22Rv1 (cell line): ENCODE results near the gene PCK2.

ENCODE experiments used
- H3K27ac ChIP-seq: fragments of 450-650 bp; 2 replicates; pipeline ENCODE4 v1.5.1; 2017
- ZFX ChIP-seq: fragments of 450-650 bp; IDR thresholded peaks from 2 replicates; pipeline ENCODE4 v1.6.1; 2017; ENCODE audit warnings: antibody characterized with exemption, borderline replicate concordance
- TF ChIP-seq, protein P1 (sequence below): fragments of 450-650 bp; IDR thresholded peaks from 2 replicates; pipeline ENCODE4 v1.5.1; 2017; ENCODE audit warnings: mild to moderate bottlenecking

The PCK2 gene

DNA sequence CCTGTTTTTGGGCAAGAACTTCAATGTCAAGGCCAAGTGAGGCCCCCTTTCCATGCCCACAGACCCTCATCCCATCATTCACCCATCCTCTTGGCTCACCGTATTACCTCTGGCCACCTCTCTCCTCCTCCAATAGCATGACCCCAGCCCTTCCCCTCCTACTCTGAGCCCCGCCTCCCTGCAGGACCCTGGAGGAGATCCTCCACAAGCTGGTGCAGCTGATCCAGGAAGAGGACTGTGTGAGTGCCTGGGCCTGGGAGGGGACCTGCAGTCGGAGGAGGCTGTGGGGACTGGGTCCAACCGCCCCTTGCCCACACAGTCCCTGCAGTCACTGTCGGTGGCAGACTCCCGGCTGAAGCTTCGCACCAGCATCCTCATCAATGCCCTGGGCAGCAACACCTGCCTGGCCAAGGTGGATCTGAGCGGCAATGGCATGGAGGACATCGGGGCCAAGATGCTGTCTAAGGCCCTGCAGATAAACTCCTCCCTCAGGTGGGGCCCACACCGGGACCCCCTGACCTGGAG is 35.1 kb upstream of the PCK2 start:
- TF ChIP-seq, protein P1, sequence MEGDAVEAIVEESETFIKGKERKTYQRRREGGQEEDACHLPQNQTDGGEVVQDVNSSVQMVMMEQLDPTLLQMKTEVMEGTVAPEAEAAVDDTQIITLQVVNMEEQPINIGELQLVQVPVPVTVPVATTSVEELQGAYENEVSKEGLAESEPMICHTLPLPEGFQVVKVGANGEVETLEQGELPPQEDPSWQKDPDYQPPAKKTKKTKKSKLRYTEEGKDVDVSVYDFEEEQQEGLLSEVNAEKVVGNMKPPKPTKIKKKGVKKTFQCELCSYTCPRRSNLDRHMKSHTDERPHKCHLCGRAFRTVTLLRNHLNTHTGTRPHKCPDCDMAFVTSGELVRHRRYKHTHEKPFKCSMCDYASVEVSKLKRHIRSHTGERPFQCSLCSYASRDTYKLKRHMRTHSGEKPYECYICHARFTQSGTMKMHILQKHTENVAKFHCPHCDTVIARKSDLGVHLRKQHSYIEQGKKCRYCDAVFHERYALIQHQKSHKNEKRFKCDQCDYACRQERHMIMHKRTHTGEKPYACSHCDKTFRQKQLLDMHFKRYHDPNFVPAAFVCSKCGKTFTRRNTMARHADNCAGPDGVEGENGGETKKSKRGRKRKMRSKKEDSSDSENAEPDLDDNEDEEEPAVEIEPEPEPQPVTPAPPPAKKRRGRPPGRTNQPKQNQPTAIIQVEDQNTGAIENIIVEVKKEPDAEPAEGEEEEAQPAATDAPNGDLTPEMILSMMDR, result no peak
- TF ChIP-seq ZFX, result no peak
- H3K27ac ChIP-seq, result no peak overlapping the region

DNA sequence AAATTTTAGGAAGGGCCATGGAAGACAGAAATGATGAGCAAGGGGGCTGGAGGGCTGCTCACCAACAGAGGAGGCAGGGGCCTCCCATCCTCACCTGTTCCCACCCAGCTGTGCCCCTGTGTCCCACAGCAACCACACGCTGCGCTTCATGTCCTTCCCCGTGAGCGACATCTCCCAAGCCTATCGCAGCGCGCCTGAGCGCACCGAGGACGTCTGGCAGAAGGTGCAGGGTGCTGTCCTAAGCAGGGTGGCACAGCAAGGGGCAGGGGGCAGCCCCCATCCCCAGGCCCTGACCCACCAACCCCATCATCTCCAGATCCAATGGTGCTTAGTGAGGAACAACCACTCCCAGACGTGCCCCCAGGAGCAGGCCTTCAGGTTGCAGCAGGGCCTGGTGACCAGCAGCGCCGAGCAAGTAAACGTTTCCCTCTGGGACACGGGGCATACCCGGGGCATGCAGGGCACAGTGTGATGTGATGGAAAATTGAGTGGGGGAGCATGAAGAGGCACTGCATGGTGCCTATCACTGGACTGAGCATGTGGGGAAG is 34.2 kb upstream of the PCK2 start:
- H3K27ac ChIP-seq, result no peak overlapping the region
- TF ChIP-seq, protein P1, result no peak
- TF ChIP-seq ZFX, result no peak

DNA sequence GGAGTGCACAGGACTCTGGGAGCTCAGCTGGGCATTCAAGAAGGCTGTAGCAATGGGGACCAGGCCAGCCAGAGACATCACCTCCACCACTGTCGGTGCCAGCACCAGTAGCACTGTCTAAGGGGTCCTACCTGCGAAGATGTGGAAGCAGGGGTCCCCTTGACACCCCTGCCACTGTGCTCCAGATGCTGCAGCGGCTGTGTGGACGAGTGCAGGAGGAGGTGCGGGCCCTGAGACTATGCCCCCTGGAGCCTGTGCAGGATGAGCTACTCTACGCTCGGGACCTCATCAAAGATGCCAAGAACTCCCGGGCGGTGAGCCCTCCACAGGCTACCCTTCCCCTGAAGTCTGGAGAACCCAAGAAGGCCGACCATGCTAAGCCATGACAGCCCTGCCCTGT is 33.7 kb upstream of the PCK2 start:
- H3K27ac ChIP-seq, result no peak overlapping the region
- TF ChIP-seq, protein P1, result no peak
- no peak for TF ChIP-seq ZFX

DNA sequence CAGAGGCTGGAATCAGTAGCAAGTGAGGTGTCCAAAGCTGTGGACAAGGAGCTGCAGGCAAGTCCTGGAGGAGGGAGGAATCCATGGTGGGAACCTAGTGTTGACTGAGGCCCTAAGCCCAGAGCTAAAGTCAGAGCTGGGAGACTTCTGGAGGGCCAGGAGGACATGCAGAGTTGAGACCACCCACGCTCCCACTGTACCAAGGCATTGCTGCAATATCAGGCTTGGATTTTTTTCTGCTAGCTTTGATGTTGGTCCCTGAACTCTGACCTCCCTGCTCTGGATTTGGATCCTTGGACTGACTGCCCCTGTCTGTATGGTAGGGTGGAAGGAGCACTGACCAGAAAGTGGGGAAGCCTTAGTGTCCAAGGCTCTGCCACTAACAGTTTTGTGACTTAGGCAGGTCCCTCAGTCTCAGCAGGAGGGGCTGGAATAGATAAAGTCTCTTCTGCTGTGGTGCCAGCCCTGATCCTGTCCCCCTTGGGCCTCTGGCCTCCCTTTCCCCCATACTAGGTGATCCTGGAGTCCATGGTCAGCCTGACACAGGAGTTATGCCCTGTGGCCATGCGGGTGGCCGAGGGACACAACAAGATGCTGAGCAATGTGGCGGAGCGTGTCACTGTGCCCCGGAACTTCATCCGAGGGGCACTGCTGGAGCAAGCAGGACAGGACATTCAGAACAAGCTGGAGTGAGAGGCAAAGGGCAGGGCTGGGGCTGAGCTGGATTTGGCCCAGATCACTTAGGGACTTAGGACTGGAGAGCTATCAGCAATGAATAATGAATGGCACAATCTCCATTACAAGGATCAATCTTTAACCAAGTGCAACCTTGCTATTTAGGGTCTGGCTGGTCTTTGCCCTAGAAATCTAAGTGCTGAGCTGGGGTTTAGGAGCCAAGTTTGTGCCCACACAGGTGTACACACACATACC is 32.9 kb upstream of the PCK2 start:
- TF ChIP-seq, protein P1, result no peak
- no peak for TF ChIP-seq ZFX
- H3K27ac ChIP-seq, result no peak overlapping the region

DNA sequence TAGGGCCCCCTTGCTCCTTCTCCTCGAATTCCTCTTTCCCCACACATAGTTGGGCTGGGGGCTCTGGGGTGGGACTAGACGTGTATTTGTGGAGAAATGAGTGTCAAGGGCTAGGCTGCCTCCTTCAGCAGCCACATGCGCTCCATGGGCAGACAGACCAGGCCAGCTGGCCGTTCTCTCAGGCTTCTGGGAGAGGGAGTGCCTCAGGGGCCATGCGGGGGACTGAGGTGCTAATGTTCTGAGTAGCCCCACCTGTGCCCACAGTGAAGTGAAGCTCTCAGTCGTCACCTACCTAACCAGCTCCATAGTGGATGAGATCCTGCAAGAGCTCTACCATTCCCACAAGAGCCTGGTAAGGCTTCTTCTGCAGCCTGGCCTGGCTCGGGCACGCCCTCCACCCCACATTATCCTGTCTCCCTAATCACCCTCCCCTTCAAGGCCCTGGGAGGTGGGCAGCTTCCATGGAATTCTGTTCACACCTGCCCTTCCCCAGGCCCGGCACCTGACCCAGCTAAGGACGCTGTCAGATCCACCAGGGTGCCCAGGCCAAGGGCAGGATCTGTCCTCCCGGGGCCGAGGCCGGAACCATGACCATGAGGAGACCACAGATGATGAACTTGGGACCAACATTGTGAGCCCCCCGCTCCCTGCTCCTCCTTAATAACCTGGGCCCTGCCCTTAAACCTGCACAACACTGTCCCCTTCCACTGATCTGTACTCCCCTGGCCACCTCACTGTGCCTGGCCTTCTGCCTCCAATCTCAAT is 31.7 kb upstream of the PCK2 start:
- no peak for TF ChIP-seq ZFX
- TF ChIP-seq, protein P1, result no peak
- no peak overlapping the region for H3K27ac ChIP-seq

DNA sequence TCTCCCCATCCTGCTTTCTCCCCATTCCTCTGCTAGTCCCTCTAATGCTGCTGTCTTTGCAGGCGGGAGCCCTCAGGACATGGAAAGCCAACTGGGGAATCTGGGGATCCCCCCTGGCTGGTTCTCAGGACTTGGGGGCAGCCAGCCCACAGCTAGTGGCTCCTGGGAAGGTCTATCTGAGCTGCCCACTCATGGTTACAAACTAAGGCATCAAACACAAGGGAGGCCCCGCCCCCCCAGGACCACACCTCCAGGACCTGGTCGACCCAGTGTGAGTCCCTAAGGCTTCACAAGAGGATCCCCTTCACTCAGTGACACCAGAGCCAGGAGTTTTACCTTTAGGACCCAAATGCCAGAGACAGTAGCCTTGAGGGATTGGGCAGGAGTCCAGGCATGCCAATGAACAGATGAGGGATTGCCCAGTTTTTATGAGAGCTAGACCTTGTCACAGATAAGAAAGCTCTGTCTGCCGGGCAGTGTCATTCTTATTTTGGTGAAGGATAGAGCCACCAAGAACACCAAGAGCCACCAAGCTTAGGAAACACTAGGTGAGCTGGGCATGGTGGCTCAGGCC is 30.8 kb upstream of the PCK2 start:
- TF ChIP-seq ZFX, result no peak
- TF ChIP-seq, protein P1, result no peak
- no peak overlapping the region for H3K27ac ChIP-seq
